NCI-H2196 treated with DMSO at 0.1 percent for 48 hours (cell line): Measurements from ENCODE around the gene IGF1.
"Not testable (repeated sequence)": the region's sequence is repeated elsewhere in the genome, so short reads cannot be mapped to it uniquely, and the experiment has no call there.

Experiments used
- DNase-seq: peaks from one replicate; lab custom pipeline; 2025; ENCODE audit not compliant: unreplicated experiment; lab: John Stamatoyannopoulos, UW

Gene IGF1

GRCh38 chr12:102462795-102463465 lies 17.4 kb downstream of the IGF1 start:
- no peak for DNase-seq

GRCh38 chr12:102462386-102462785 lies 18.0 kb downstream of the IGF1 start:
- DNase-seq, result no peak

GRCh38 chr12:102461501-102461900 lies 18.9 kb downstream of the IGF1 start:
- DNase-seq, result no peak

- DNase-seq, result no peak
Observed at GRCh38 chr12:102459314-102459713, 21.0 kb downstream of the IGF1 start.

- no peak for DNase-seq
Observed at GRCh38 chr12:102454808-102455760, 25.3 kb downstream of the IGF1 start.

GRCh38 chr12:102454330-102454729 lies 26.0 kb downstream of the IGF1 start:
- no peak for DNase-seq

- no peak for DNase-seq
Observed at GRCh38 chr12:102452605-102453004, 27.8 kb downstream of the IGF1 start.

GRCh38 chr12:102449018-102449417 lies 31.3 kb downstream of the IGF1 start:
- DNase-seq, result not testable (repeated sequence)

GRCh38 chr12:102447426-102447825 lies 32.9 kb downstream of the IGF1 start:
- DNase-seq, result not testable (repeated sequence)

GRCh38 chr12:102444707-102445106 lies 35.7 kb downstream of the IGF1 start:
- no peak for DNase-seq

GRCh38 chr12:102444093-102444492 lies 36.3 kb downstream of the IGF1 start:
- DNase-seq, result no peak

- no peak for DNase-seq
Observed at GRCh38 chr12:102441077-102441596, 39.2 kb downstream of the IGF1 start.

- DNase-seq, result no peak
Observed at GRCh38 chr12:102439426-102440405, 40.6 kb downstream of the IGF1 start.

GRCh38 chr12:102438827-102439210 lies 41.5 kb downstream of the IGF1 start:
- no peak for DNase-seq

GRCh38 chr12:102438047-102438826 lies 42.1 kb downstream of the IGF1 start:
- DNase-seq, result no peak

GRCh38 chr12:102437511-102437910 lies 42.9 kb downstream of the IGF1 start:
- DNase-seq, result no peak

GRCh38 chr12:102436867-102437266 lies 43.5 kb downstream of the IGF1 start:
- no peak for DNase-seq

- DNase-seq, result no peak
Observed at GRCh38 chr12:102435827-102436436, 44.4 kb downstream of the IGF1 start.

- no peak for DNase-seq
Observed at GRCh38 chr12:102433304-102433703, 47.1 kb downstream of the IGF1 start.

- no peak for DNase-seq
Observed at GRCh38 chr12:102430661-102431060, 49.7 kb downstream of the IGF1 start.
